Measurements from ENCODE around the gene KCNK16. TPM values are rescaled to one million over a fixed set of nuclear protein-coding genes. Genes with fewer than 3 reads are reported as not detected.

The KCNK16 gene
- total RNA-seq, 3 donors from 2014 or later = not detected

- intact Hi-C loops (cut with DNase I; ENCODE audit: low total_unique reads) = loop anchor here (5.0 kb wide), 1 partner anchor 129 kb away; no protein-coding TSS in a partner anchor
- no peaks in the 10 kb centered on the region for H3K27me3 ChIP-seq
- no peaks in the 10 kb centered on the region for H3K4me1 ChIP-seq
- H3K36me3 ChIP-seq = no peaks in the 10 kb centered on the region
- H3K9me3 ChIP-seq = no peaks in the 10 kb centered on the region
- no peak overlapping the region for H3K27ac ChIP-seq
- TF ChIP-seq CTCF (IDR thresholded peaks at IDR 0.05) (no peak), POLR2A (IDR thresholded peaks at IDR 0.05) (no peak), POLR2AphosphoS5 (IDR thresholded peaks at IDR 0.05) (no peak)
- DNase-seq (ENCODE audit: low spot score in 2 of 2) = no peak
- H3K4me3 ChIP-seq = no peak overlapping the region
Observed at GRCh38 chr6:39301606-39302005, 20.9 kb downstream of the KCNK16 start.

- TF ChIP-seq POLR2AphosphoS5 (IDR thresholded peaks at IDR 0.05) (no peak), CTCF (IDR thresholded peaks at IDR 0.05) (no peak), POLR2A (IDR thresholded peaks at IDR 0.05) (no peak)
- intact Hi-C loops (cut with DNase I; ENCODE audit: low total_unique reads) = loop anchor here (5.0 kb wide), 1 partner anchor 128 kb away; no protein-coding TSS in a partner anchor
- no peak overlapping the region for H3K4me3 ChIP-seq
Observed at GRCh38 chr6:39300739-39301138, 21.8 kb downstream of the KCNK16 start.

GRCh38 chr6:39298061-39298460, 24.4 kb downstream of the KCNK16 start:
- no peak for DNase-seq (ENCODE audit: low spot score in 2 of 2)
- TF ChIP-seq POLR2A (IDR thresholded peaks at IDR 0.05) = no peak
- intact Hi-C loops (cut with DNase I; ENCODE audit: low total_unique reads) = no loop called here
- H3K27me3 ChIP-seq = no peaks in the 10 kb centered on the region
- no peaks in the 10 kb centered on the region for H3K9me3 ChIP-seq
- no peaks in the 10 kb centered on the region for H3K36me3 ChIP-seq
- H3K27ac ChIP-seq = no peak overlapping the region
- no peak overlapping the region for H3K4me3 ChIP-seq
- H3K4me1 ChIP-seq = no peaks in the 10 kb centered on the region

More at GRCh38 chr6:39300739-39301138, 21.8 kb downstream of the KCNK16 start:
- Histone ChIP-seq H3K9me3 (no peaks in the 10 kb centered on the region), H3K36me3 (no peaks in the 10 kb centered on the region), H3K4me1 (no peaks in the 10 kb centered on the region), H3K27ac (no peak overlapping the region), H3K27me3 (no peaks in the 10 kb centered on the region)
- no peak for DNase-seq (ENCODE audit: low spot score in 2 of 2)

GRCh38 chr6:39296745-39297640, 25.5 kb downstream of the KCNK16 start:
- intact Hi-C loops (cut with DNase I; ENCODE audit: low total_unique reads) = no loop called here
- no peak for DNase-seq (ENCODE audit: low spot score in 2 of 2)
- Histone ChIP-seq H3K9me3 (no peaks in the 10 kb centered on the region), H3K4me3 (no peak overlapping the region), H3K36me3 (no peaks in the 10 kb centered on the region), H3K27ac (no peak overlapping the region), H3K4me1 (no peaks in the 10 kb centered on the region), H3K27me3 (no peaks in the 10 kb centered on the region)
- no peak for TF ChIP-seq POLR2A (IDR thresholded peaks at IDR 0.05)

GRCh38 chr6:39295611-39296011, 26.9 kb downstream of the KCNK16 start:
- H3K4me3 ChIP-seq = no peak overlapping the region
- intact Hi-C loops (cut with DNase I; ENCODE audit: low total_unique reads) = no loop called here
- H3K9me3 ChIP-seq = no peaks in the 10 kb centered on the region
- no peaks in the 10 kb centered on the region for H3K27me3 ChIP-seq
- H3K36me3 ChIP-seq = no peaks in the 10 kb centered on the region
- no peaks in the 10 kb centered on the region for H3K4me1 ChIP-seq
- TF ChIP-seq POLR2AphosphoS5 (IDR thresholded peaks at IDR 0.05) (no peak), CTCF (IDR thresholded peaks at IDR 0.05) (no peak), POLR2A (IDR thresholded peaks at IDR 0.05) (no peak)
- no peak for DNase-seq (ENCODE audit: low spot score in 2 of 2)
- no peak overlapping the region for H3K27ac ChIP-seq

- DNase-seq (ENCODE audit: low spot score in 2 of 2) = no peak
- H3K4me1 ChIP-seq = no peaks in the 10 kb centered on the region
- no peak overlapping the region for H3K4me3 ChIP-seq
- intact Hi-C loops (cut with DNase I; ENCODE audit: low total_unique reads) = no loop called here
- H3K36me3 ChIP-seq = no peaks in the 10 kb centered on the region
- TF ChIP-seq POLR2A (IDR thresholded peaks at IDR 0.05) (no peak), CTCF (IDR thresholded peaks at IDR 0.05) (no peak), POLR2AphosphoS5 (IDR thresholded peaks at IDR 0.05) (no peak)
- no peaks in the 10 kb centered on the region for H3K9me3 ChIP-seq
- no peaks in the 10 kb centered on the region for H3K27me3 ChIP-seq
- no peak overlapping the region for H3K27ac ChIP-seq
Observed at GRCh38 chr6:39294899-39295298, 27.6 kb downstream of the KCNK16 start.

All from breast epithelium (tissue), 4 donors.